ENCODE data around the gene RBCK1. TPM values are rescaled to one million over a fixed set of nuclear protein-coding genes. Genes with fewer than 3 reads are reported as not detected.

RBCK1 gene
- total RNA-seq, 2 donors from 2014 or later, result 84.0 to 102 TPM

- Histone ChIP-seq H3K9me3 (no peaks in the 10 kb centered on the region), H3K4me1 (ENCODE audit: control insufficient read depth in 1 of 2, low read depth in 2 of 2) (no peaks in the 10 kb centered on the region), H3K4me3 (no peak overlapping the region), H3K27me3 (replicated peaks; ENCODE audit: insufficient read depth) (no peaks in the 10 kb centered on the region), H3K36me3 (peaks cover 26% of the 10 kb centered on the region), H3K27ac (no peak overlapping the region)
- peak; percentile 40 for TF ChIP-seq CTCF (IDR thresholded peaks at IDR 0.05)
- DNase-seq (ENCODE audit: low spot score) (no peak), ATAC-seq (ENCODE audit: insufficient number of reproducible peaks, low FRiP score, low read depth) (no peak)
Observed at GRCh38 chr20:431012-431904, 23.2 kb downstream of the RBCK1 start.

GRCh38 chr20:432208-432607 lies 24.1 kb downstream of the RBCK1 start:
- H3K9me3 ChIP-seq, result no peaks in the 10 kb centered on the region
- DNase-seq (ENCODE audit: low spot score) (no peak), ATAC-seq (ENCODE audit: insufficient number of reproducible peaks, low FRiP score, low read depth) (no peak)
- no peak overlapping the region for H3K27ac ChIP-seq
- H3K4me1 ChIP-seq (ENCODE audit: control insufficient read depth in 1 of 2, low read depth in 2 of 2), result no peaks in the 10 kb centered on the region
- no peak overlapping the region for H3K4me3 ChIP-seq
- no peaks in the 10 kb centered on the region for H3K27me3 ChIP-seq (replicated peaks; ENCODE audit: insufficient read depth)
- H3K36me3 ChIP-seq, result peaks cover 32% of the 10 kb centered on the region
- no peak for TF ChIP-seq CTCF (IDR thresholded peaks at IDR 0.05)

- H3K36me3 ChIP-seq, result peaks cover 36% of the 10 kb centered on the region
- ATAC-seq (ENCODE audit: insufficient number of reproducible peaks, low FRiP score, low read depth) (no peak), DNase-seq (ENCODE audit: low spot score) (no peak)
- H3K4me3 ChIP-seq, result no peak overlapping the region
- no peaks in the 10 kb centered on the region for H3K27me3 ChIP-seq (replicated peaks; ENCODE audit: insufficient read depth)
- TF ChIP-seq CTCF (IDR thresholded peaks at IDR 0.05), result no peak
- no peaks in the 10 kb centered on the region for H3K9me3 ChIP-seq
- no peak overlapping the region for H3K27ac ChIP-seq
- no peaks in the 10 kb centered on the region for H3K4me1 ChIP-seq (ENCODE audit: control insufficient read depth in 1 of 2, low read depth in 2 of 2)
Observed at GRCh38 chr20:432677-433299, 24.7 kb downstream of the RBCK1 start.

- TF ChIP-seq CTCF (IDR thresholded peaks at IDR 0.05), result no peak
- ATAC-seq (ENCODE audit: insufficient number of reproducible peaks, low FRiP score, low read depth) (no peak), DNase-seq (ENCODE audit: low spot score) (no peak)
- Histone ChIP-seq H3K27ac (no peak overlapping the region), H3K36me3 (peaks cover 43% of the 10 kb centered on the region), H3K4me3 (no peak overlapping the region), H3K9me3 (no peaks in the 10 kb centered on the region), H3K4me1 (ENCODE audit: control insufficient read depth in 1 of 2, low read depth in 2 of 2) (no peaks in the 10 kb centered on the region), H3K27me3 (replicated peaks; ENCODE audit: insufficient read depth) (no peaks in the 10 kb centered on the region)
Observed at GRCh38 chr20:433300-433975, 25.3 kb downstream of the RBCK1 start.

GRCh38 chr20:434221-434620 lies 26.1 kb downstream of the RBCK1 start:
- Histone ChIP-seq H3K4me1 (ENCODE audit: control insufficient read depth in 1 of 2, low read depth in 2 of 2) (no peaks in the 10 kb centered on the region), H3K9me3 (no peaks in the 10 kb centered on the region), H3K4me3 (no peak overlapping the region), H3K36me3 (peaks cover 45% of the 10 kb centered on the region), H3K27ac (no peak overlapping the region), H3K27me3 (replicated peaks; ENCODE audit: insufficient read depth) (no peaks in the 10 kb centered on the region)
- no peak for TF ChIP-seq CTCF (IDR thresholded peaks at IDR 0.05)
- DNase-seq (ENCODE audit: low spot score) (no peak), ATAC-seq (ENCODE audit: insufficient number of reproducible peaks, low FRiP score, low read depth) (no peak)
